ENCODE results near the gene ACVR1B.

Gene ACVR1B

DNA sequence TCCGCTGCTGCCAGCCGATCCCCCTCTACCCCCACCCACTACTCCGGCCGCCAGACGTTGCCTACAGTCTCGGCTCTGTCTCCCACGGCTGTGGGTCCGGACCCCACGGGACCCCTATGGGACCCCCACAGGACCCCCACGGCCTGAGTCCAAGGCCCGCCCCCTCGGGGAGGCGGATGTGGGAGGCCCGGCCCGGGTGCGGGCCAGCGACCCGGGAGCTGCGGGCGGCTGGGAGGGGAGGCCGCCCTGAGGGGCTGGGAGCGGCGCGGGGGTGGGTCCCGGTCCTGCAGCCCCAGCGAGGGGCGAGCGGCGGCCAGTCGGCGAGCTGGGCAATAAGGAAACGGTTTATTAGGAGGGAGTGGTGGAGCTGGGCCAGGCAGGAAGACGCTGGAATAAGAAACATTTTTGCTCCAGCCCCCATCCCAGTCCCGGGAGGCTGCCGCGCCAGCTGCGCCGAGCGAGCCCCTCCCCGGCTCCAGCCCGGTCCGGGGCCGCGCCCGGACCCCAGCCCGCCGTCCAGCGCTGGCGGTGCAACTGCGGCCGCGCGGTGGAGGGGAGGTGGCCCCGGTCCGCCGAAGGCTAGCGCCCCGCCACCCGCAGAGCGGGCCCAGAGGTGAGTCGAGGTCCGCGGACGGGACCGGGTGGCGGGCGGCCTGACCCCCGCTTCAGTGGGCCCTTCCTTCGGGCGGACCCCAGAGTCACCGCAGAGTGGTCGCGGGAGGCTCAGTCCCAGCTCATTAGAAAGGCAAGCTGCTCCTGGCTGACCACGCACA lies 44.2 kb upstream of the ACVR1B start, which contains the start of gene ACVRL1:
TSS of gene ACVRL1 (plus strand) at position 422 of the 773 bp plus-strand sequence. CDS start 4,971 bp downstream, outside the sequence.
- Histone ChIP-seq H3K4me3 (replicated peaks; ENCODE audit: low read depth, low read length) (no peak within 1 kb of the TSS), H3K36me3 (ENCODE audit: control insufficient read depth, insufficient read depth, low read length) (no peaks in the 10 kb centered on the region), H3K27me3 (replicated peaks; ENCODE audit: control insufficient read depth, insufficient read depth, low read length) (peaks cover 1% of the 10 kb centered on the region)
- TF ChIP-seq, protein P1, sequence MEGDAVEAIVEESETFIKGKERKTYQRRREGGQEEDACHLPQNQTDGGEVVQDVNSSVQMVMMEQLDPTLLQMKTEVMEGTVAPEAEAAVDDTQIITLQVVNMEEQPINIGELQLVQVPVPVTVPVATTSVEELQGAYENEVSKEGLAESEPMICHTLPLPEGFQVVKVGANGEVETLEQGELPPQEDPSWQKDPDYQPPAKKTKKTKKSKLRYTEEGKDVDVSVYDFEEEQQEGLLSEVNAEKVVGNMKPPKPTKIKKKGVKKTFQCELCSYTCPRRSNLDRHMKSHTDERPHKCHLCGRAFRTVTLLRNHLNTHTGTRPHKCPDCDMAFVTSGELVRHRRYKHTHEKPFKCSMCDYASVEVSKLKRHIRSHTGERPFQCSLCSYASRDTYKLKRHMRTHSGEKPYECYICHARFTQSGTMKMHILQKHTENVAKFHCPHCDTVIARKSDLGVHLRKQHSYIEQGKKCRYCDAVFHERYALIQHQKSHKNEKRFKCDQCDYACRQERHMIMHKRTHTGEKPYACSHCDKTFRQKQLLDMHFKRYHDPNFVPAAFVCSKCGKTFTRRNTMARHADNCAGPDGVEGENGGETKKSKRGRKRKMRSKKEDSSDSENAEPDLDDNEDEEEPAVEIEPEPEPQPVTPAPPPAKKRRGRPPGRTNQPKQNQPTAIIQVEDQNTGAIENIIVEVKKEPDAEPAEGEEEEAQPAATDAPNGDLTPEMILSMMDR (IDR thresholded peaks at IDR 0.05; ENCODE audit: insufficient read depth, low read length, poor library complexity, severe bottlenecking): no peak
- DNase-seq (ENCODE audit: extremely low read depth, insufficient read length): no peak

DNA sequence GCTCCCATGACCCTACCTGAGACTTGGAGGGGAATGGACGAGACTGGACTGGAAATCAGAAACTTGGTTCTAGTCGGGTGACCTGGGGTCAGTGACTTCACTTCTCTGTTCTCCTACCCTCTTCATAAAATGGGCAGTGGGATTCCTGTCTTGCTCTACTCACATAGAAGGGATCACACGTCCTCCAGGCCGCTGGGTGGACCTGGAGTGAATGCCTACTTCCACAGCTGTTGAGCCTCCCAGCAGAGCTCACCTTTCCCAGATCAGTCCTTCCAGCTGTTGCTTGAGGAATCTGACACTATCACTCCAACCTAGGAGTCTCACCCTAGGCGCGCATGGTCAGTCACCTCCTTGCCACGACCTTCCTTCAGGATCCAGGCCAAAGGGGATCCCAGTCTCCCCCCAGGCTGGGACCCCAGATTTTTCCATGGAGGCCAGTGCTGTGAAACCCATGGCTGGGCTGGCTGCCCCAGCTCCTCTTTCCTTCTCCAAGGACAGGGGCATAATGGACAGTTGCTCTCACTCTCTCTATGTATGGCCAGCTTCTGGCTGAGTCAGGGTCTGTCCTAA lies 43.6 kb upstream of the ACVR1B start:
- no peak for DNase-seq (ENCODE audit: extremely low read depth, insufficient read length)
- Histone ChIP-seq H3K36me3 (ENCODE audit: control insufficient read depth, insufficient read depth, low read length) (no peaks in the 10 kb centered on the region), H3K27me3 (replicated peaks; ENCODE audit: control insufficient read depth, insufficient read depth, low read length) (peaks cover 1% of the 10 kb centered on the region), H3K4me3 (replicated peaks; ENCODE audit: low read depth, low read length) (no peak overlapping the region)
- TF ChIP-seq, protein P1 (IDR thresholded peaks at IDR 0.05; ENCODE audit: insufficient read depth, low read length, poor library complexity, severe bottlenecking): no peak

DNA sequence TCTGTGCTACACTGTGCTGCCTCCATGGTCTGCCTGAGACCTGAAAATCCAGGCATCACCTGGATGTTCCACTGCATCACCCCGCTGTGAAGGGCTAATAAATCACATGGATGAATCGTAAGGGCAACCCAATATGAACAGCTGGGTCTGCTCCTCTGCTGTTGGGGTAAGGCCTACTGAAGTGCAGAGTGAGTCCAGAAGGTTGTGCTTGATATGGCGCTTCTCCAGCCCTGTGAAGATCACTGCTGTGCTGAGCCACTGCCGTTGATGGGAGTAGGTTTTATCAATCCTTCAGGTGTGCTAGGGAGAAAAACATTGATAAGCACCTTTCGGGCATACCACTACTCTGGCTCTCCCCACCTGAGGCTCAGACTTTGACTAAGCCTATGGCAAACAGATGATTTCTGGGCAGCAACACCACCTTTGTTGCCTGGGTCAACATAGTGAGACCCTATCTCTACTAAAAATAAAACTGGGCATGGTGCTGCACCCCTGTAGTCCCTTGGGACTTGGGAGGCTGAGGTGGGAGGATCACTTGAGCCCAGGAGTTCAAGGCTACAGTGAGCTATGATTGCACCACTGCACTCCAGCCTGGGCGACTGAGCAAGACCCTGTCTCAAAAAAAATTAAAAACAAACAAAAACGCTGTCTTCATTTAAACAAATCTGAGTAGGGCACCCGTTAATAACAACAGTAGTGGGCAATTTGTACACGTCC lies 42.5 kb upstream of the ACVR1B start:
- peaks cover 1% of the 10 kb centered on the region for H3K27me3 ChIP-seq (replicated peaks; ENCODE audit: control insufficient read depth, insufficient read depth, low read length)
- H3K36me3 ChIP-seq (ENCODE audit: control insufficient read depth, insufficient read depth, low read length): no peaks in the 10 kb centered on the region
- no peak overlapping the region for H3K4me3 ChIP-seq (replicated peaks; ENCODE audit: low read depth, low read length)
- TF ChIP-seq, protein P1 (IDR thresholded peaks at IDR 0.05; ENCODE audit: insufficient read depth, low read length, poor library complexity, severe bottlenecking): no peak
- DNase-seq (ENCODE audit: extremely low read depth, insufficient read length): no peak

DNA sequence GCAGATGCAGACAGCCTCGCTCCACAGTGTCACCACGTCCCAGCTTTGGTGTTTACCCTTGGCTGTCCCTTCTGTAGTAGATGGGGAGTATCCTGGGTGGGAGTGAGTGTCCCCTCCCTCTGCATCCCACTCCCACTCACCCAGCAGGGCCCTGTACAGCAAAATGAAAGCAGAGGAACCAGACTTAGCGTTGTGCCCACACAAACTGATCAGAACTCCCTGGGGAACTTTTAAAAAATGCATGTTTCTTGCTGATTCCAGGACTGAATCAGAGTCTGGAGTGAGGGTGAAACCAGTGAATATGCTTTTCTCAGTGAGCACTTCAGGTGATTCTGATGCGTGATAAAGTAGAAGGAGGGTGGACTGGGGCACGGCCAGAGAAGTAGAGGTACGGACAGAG lies 41.3 kb upstream of the ACVR1B start:
- H3K4me3 ChIP-seq (replicated peaks; ENCODE audit: low read depth, low read length): no peak overlapping the region
- H3K27me3 ChIP-seq (replicated peaks; ENCODE audit: control insufficient read depth, insufficient read depth, low read length): peaks cover 1% of the 10 kb centered on the region

DNA sequence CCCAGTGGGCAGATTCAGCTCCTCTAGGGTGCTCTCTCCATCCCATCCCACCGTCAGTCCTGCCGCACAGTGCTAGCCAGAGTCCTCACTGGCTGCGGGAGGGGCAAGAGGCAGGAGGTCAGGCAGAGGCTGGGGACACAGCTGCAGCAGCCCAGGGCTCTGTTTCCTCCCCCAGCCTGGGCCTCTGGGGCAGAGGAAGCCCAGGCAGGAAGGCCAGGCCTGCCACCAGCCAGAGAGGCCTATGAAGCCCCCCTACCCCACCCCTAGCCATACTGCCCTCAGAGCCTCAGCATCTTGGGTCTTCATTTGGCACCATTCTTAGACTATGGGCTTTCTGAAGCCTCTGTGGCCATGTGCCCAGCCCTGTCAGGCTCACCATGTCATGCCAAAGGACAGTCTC lies 40.8 kb upstream of the ACVR1B start:
- Histone ChIP-seq H3K27me3 (replicated peaks; ENCODE audit: control insufficient read depth, insufficient read depth, low read length) (peaks cover 1% of the 10 kb centered on the region), H3K4me3 (replicated peaks; ENCODE audit: low read depth, low read length) (no peak overlapping the region), H3K36me3 (ENCODE audit: control insufficient read depth, insufficient read depth, low read length) (no peaks in the 10 kb centered on the region)
- TF ChIP-seq, protein P1 (IDR thresholded peaks at IDR 0.05; ENCODE audit: insufficient read depth, low read length, poor library complexity, severe bottlenecking): no peak
- DNase-seq (ENCODE audit: extremely low read depth, insufficient read length): no peak

More for the DNA sequence above, 41.3 kb upstream of the ACVR1B start:
- TF ChIP-seq, protein P1 (IDR thresholded peaks at IDR 0.05; ENCODE audit: insufficient read depth, low read length, poor library complexity, severe bottlenecking): no peak
- DNase-seq (ENCODE audit: extremely low read depth, insufficient read length): no peak
- H3K36me3 ChIP-seq (ENCODE audit: control insufficient read depth, insufficient read depth, low read length): no peaks in the 10 kb centered on the region

All from GM06990 (cell line).